Stimulated activated CD8-positive, alpha-beta memory T cell treated with anti-CD3 and anti-CD28 coated beads, Interleukin-4, amount 100 ng/mL, for 4 hours (primary cell): ENCODE results near the gene FA2H.

Experiments used
- DNase-seq, 2 donors: peaks; one replicate each; pipeline ENCODE4 v3.0.0-alpha.2; 2020; ENCODE audit warnings: low read depth in 2 of 2, low spot score in 1 of 2

Gene FA2H

GRCh38 chr16:74745109-74745615, 29.5 kb downstream of the FA2H start:
- no peak for DNase-seq

GRCh38 chr16:74744566-74744965, 30.1 kb downstream of the FA2H start:
- no peak for DNase-seq

- DNase-seq = no peak
Observed at GRCh38 chr16:74743668-74744299, 30.8 kb downstream of the FA2H start.

- DNase-seq = no peak
Observed at GRCh38 chr16:74743045-74743667, 31.5 kb downstream of the FA2H start.

GRCh38 chr16:74742051-74742481, 32.6 kb downstream of the FA2H start:
- DNase-seq = no peak

- no peak for DNase-seq
Observed at GRCh38 chr16:74740795-74741304, 33.8 kb downstream of the FA2H start.

GRCh38 chr16:74739275-74739674, 35.3 kb downstream of the FA2H start:
- DNase-seq = no peak

- no peak for DNase-seq
Observed at GRCh38 chr16:74738816-74739215, 35.8 kb downstream of the FA2H start.

- no peak for DNase-seq
Observed at GRCh38 chr16:74738113-74738541, 36.5 kb downstream of the FA2H start.

- no peak for DNase-seq
Observed at GRCh38 chr16:74737521-74737920, 37.1 kb downstream of the FA2H start.

GRCh38 chr16:74736531-74737157, 38.0 kb downstream of the FA2H start:
- DNase-seq = no peak

GRCh38 chr16:74735554-74735953, 39.1 kb downstream of the FA2H start:
- DNase-seq = no peak

- DNase-seq = no peak
Observed at GRCh38 chr16:74735162-74735452, 39.5 kb downstream of the FA2H start.

- no peak for DNase-seq
Observed at GRCh38 chr16:74734361-74735161, 40.1 kb downstream of the FA2H start.

GRCh38 chr16:74732707-74733350, 41.8 kb downstream of the FA2H start:
- DNase-seq = no peak

GRCh38 chr16:74731853-74732477, 42.7 kb downstream of the FA2H start:
- DNase-seq = no peak

GRCh38 chr16:74729783-74730683, 44.6 kb downstream of the FA2H start:
- no peak for DNase-seq

GRCh38 chr16:74727903-74728302, 46.7 kb downstream of the FA2H start:
- no peak for DNase-seq

GRCh38 chr16:74726716-74727115, 47.9 kb downstream of the FA2H start:
- no peak for DNase-seq
